Vagina (tissue), 2 donors: ENCODE data around the gene TANC2. TPM values are rescaled to one million over a fixed set of nuclear protein-coding genes. Genes with fewer than 3 reads are reported as not detected.

Source experiments
- DNase-seq, 2 donors: peaks; one replicate each; pipeline ENCODE4 v3.0.0-alpha.2; 2017; ENCODE audit errors: extremely low spot score in 2 of 2
- H3K27ac ChIP-seq: fragments of 200-600 bp; sonication (generic); one replicate; pipeline ENCODE4 v1.5.1; 2019
- H3K27me3 ChIP-seq: fragments of 200-600 bp; sonication (generic); one replicate; pipeline ENCODE4 v1.5.1; 2019
- H3K36me3 ChIP-seq, 2 donors: fragments of 200-600 bp; sonication (generic); one replicate each; pipeline ENCODE4 v1.5.1; 2017 to 2019
- H3K4me1 ChIP-seq: fragments of 200-600 bp; sonication (generic); one replicate; pipeline ENCODE4 v1.5.1; 2019
- H3K4me3 ChIP-seq, 2 donors: fragments of 200-600 bp; sonication (generic); 1 replicate in 1 of 2; 2 replicates in 1 of 2; pipeline ENCODE4 v1.5.1; 2016 to 2019
- H3K9me3 ChIP-seq: fragments of 200-600 bp; sonication (generic); one replicate; pipeline ENCODE4 v1.5.1; 2019
- POLR2A ChIP-seq, 2 donors: fragments of 450-650 bp; IDR thresholded peaks; one replicate each; pipeline ENCODE4 v1.6.1; 2017; ENCODE audit warnings: antibody characterized with exemption in 2 of 2, mild to moderate bottlenecking in 2 of 2, moderate library complexity in 2 of 2
- POLR2AphosphoS5 ChIP-seq, 2 donors: sonication (generic); formaldehyde crosslinking; IDR thresholded peaks; one replicate each; pipeline ENCODE4 v1.9.0; 2017; ENCODE audit warnings: antibody characterized with exemption in 2 of 2, mild to moderate bottlenecking in 2 of 2, low read depth in 1 of 2; ENCODE audit not compliant: insufficient read depth in 1 of 2
- intact Hi-C: fragments of 100-400 bp; cut with DNase I; formaldehyde crosslinking; loops from one replicate; pipeline ENCODE4 v1.15.1; 2023
- total RNA-seq: library from RNA; depleted of rRNA; stranded (reverse); fragments of >200 nt; gene quantifications from one replicate; pipeline ENCODE4 v1.2.3, GENCODE V29; 2016
- TF ChIP-seq, protein P1 (sequence below), 3 experiments: fragments of 450-650 bp in 2 of 3; fragments of 200-600 bp in 1 of 3; sonication (generic) in 1 of 3; IDR thresholded peaks; one replicate each; pipeline ENCODE4 v1.5.1; 2017 to 2019; ENCODE audit warnings: antibody characterized with exemption in 3 of 3, mild to moderate bottlenecking in 2 of 3, moderate library complexity in 2 of 3

TANC2 gene
- total RNA-seq, 1 donor from 2014 or later: 45.7 TPM

- H3K36me3 ChIP-seq: no peaks in the 10 kb centered on the region
- H3K4me1 ChIP-seq: no peaks in the 10 kb centered on the region
- no peak overlapping the region for H3K4me3 ChIP-seq
- intact Hi-C loops: no loop called here
- no peak for DNase-seq
- no peak overlapping the region for H3K27ac ChIP-seq
- no peaks in the 10 kb centered on the region for H3K9me3 ChIP-seq
- no peaks in the 10 kb centered on the region for H3K27me3 ChIP-seq
- TF ChIP-seq, protein P1, sequence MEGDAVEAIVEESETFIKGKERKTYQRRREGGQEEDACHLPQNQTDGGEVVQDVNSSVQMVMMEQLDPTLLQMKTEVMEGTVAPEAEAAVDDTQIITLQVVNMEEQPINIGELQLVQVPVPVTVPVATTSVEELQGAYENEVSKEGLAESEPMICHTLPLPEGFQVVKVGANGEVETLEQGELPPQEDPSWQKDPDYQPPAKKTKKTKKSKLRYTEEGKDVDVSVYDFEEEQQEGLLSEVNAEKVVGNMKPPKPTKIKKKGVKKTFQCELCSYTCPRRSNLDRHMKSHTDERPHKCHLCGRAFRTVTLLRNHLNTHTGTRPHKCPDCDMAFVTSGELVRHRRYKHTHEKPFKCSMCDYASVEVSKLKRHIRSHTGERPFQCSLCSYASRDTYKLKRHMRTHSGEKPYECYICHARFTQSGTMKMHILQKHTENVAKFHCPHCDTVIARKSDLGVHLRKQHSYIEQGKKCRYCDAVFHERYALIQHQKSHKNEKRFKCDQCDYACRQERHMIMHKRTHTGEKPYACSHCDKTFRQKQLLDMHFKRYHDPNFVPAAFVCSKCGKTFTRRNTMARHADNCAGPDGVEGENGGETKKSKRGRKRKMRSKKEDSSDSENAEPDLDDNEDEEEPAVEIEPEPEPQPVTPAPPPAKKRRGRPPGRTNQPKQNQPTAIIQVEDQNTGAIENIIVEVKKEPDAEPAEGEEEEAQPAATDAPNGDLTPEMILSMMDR (IDR thresholded peaks at IDR 0.05): no peak
- no peak for TF ChIP-seq POLR2A (IDR thresholded peaks at IDR 0.05)
- no peak for TF ChIP-seq POLR2AphosphoS5 (IDR thresholded peaks at IDR 0.05; ENCODE audit: insufficient read depth in 1 of 2, low read depth in 1 of 2)
These were observed 24.6 kb upstream of the TANC2 start for GRCh38 chr17:62941358-62941991.

DNA sequence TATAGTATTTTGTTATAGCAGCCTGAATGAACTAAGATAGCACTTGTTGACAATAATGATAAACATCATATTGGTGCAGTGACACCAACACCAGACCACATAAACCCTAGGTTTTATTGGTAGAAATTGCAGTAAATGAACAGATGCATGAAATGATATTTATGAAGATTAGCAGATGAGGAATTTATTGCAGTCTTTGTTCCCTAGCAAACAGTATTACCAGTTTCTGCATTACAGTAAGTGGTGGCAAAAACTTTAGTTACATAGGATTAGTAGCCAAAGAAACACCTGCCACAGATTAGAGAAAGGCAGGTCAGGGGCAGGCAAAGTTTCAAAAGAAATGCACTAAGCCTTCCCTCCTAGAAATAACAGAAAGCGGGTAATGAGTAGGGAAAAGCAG is 17.7 kb upstream of the TANC2 start:
- no peaks in the 10 kb centered on the region for H3K36me3 ChIP-seq
- no peaks in the 10 kb centered on the region for H3K9me3 ChIP-seq
- intact Hi-C loops: no loop called here
- no peak overlapping the region for H3K27ac ChIP-seq
- no peak overlapping the region for H3K4me3 ChIP-seq
- DNase-seq: no peak
- TF ChIP-seq POLR2A (IDR thresholded peaks at IDR 0.05): no peak
- TF ChIP-seq, protein P1 (IDR thresholded peaks at IDR 0.05): no peak
- no peak for TF ChIP-seq POLR2AphosphoS5 (IDR thresholded peaks at IDR 0.05; ENCODE audit: insufficient read depth in 1 of 2, low read depth in 1 of 2)
- no peaks in the 10 kb centered on the region for H3K4me1 ChIP-seq
- no peaks in the 10 kb centered on the region for H3K27me3 ChIP-seq

- DNase-seq: no peak
- intact Hi-C loops: no loop called here
- no peaks in the 10 kb centered on the region for H3K9me3 ChIP-seq
- H3K27ac ChIP-seq: no peak overlapping the region
- H3K4me3 ChIP-seq: no peak overlapping the region
- TF ChIP-seq POLR2A (IDR thresholded peaks at IDR 0.05): no peak
- no peaks in the 10 kb centered on the region for H3K4me1 ChIP-seq
- H3K27me3 ChIP-seq: no peaks in the 10 kb centered on the region
- no peaks in the 10 kb centered on the region for H3K36me3 ChIP-seq
These were observed 17.0 kb upstream of the TANC2 start for GRCh38 chr17:62949036-62949435.

DNA sequence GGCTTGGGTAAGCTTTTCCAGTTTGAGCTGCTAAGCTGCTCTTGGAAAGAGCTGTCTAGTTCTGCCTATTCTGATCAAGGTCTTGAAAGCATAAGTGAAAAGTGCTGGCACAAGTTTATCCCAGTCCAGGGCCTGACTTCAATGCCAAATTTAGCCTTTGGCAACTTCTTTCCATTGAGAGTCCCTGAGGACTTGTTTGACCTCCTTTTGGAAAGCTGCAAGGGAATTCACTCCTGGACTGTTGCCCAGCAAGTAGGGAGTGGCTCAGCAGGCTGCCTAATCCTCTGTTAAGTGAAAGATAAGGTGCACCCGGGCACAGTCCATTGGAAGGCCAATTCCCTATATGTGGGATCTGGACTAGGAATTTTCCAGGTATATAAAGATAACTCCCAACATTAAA is 16.0 kb upstream of the TANC2 start:
- DNase-seq: no peak
- Histone ChIP-seq H3K27ac (no peak overlapping the region), H3K4me3 (no peak overlapping the region), H3K9me3 (no peaks in the 10 kb centered on the region), H3K4me1 (no peaks in the 10 kb centered on the region), H3K36me3 (no peaks in the 10 kb centered on the region), H3K27me3 (no peaks in the 10 kb centered on the region)
- intact Hi-C loops: no loop called here
- no peak for TF ChIP-seq POLR2AphosphoS5 (IDR thresholded peaks at IDR 0.05; ENCODE audit: insufficient read depth in 1 of 2, low read depth in 1 of 2)
- TF ChIP-seq POLR2A (IDR thresholded peaks at IDR 0.05): no peak
- TF ChIP-seq, protein P1 (IDR thresholded peaks at IDR 0.05): no peak

GRCh38 chr17:62955841-62956352 is 10.1 kb upstream of the TANC2 start:
- H3K4me3 ChIP-seq: no peak overlapping the region
- no peak for DNase-seq
- no peaks in the 10 kb centered on the region for H3K9me3 ChIP-seq
- H3K27ac ChIP-seq: no peak overlapping the region
- TF ChIP-seq, protein P1 (IDR thresholded peaks at IDR 0.05): no peak
- no peak for TF ChIP-seq POLR2AphosphoS5 (IDR thresholded peaks at IDR 0.05; ENCODE audit: insufficient read depth in 1 of 2, low read depth in 1 of 2)
- no peaks in the 10 kb centered on the region for H3K4me1 ChIP-seq
- no peaks in the 10 kb centered on the region for H3K27me3 ChIP-seq
- no peaks in the 10 kb centered on the region for H3K36me3 ChIP-seq
- intact Hi-C loops: no loop called here
